RWPE2 (cell line): Measurements from ENCODE around the gene KCNA3.

ENCODE experiments used
- ATAC-seq: fragments of 200-7000 bp; cut with Tn5 transposase; 3 replicates; pipeline ENCODE4 v1.9.1; 2021; ENCODE audit warnings: low read depth
- DNase-seq: peaks from one replicate; pipeline ENCODE4 v3.0.0-alpha.2; 2020; ENCODE audit warnings: low spot score
- H3K27ac ChIP-seq: fragments of 450-650 bp; 2 replicates; pipeline ENCODE4 v1.5.1; 2017; ENCODE audit warnings: mild to moderate bottlenecking; ENCODE audit not compliant: poor library complexity, severe bottlenecking
- H3K27me3 ChIP-seq: fragments of 250-450 bp; sonication (Bioruptor Pico); 2 replicates; pipeline ENCODE4 v1.5.1; 2021; ENCODE audit warnings: mild to moderate bottlenecking, moderate library complexity; ENCODE audit not compliant: insufficient read depth, poor library complexity, severe bottlenecking
- H3K36me3 ChIP-seq: fragments of 250-450 bp; sonication (Bioruptor Pico); 2 replicates; pipeline ENCODE4 v1.5.1; 2020; ENCODE audit warnings: low read depth, mild to moderate bottlenecking, moderate library complexity
- H3K4me1 ChIP-seq: fragments of 250-450 bp; sonication (Bioruptor Pico); 2 replicates; pipeline ENCODE4 v1.5.1; 2021; ENCODE audit warnings: mild to moderate bottlenecking, moderate library complexity; ENCODE audit not compliant: insufficient read depth, poor library complexity, severe bottlenecking
- H3K4me3 ChIP-seq: fragments of 250-450 bp; sonication (Bioruptor Pico); 2 replicates; pipeline ENCODE4 v1.5.1; 2021; ENCODE audit warnings: mild to moderate bottlenecking, moderate library complexity; ENCODE audit not compliant: severe bottlenecking
- H3K9me3 ChIP-seq: fragments of 250-450 bp; sonication (Bioruptor Pico); 2 replicates; pipeline ENCODE4 v1.5.1; 2021; ENCODE audit warnings: mild to moderate bottlenecking, moderate library complexity; ENCODE audit not compliant: severe bottlenecking
- CTCF ChIP-seq: fragments of 450-650 bp; IDR thresholded peaks from one replicate; pipeline ENCODE4 v1.5.1; 2017; ENCODE audit warnings: mild to moderate bottlenecking, moderate library complexity; ENCODE audit not compliant: poor library complexity, severe bottlenecking

KCNA3 gene

GRCh38 chr1:110706621-110707020, 31.9 kb upstream of the KCNA3 start:
- no peaks in the 10 kb centered on the region for H3K4me1 ChIP-seq
- no peaks in the 10 kb centered on the region for H3K9me3 ChIP-seq
- H3K27me3 ChIP-seq, result no peaks in the 10 kb centered on the region
- ATAC-seq (no peak), DNase-seq (no peak)
- H3K4me3 ChIP-seq, result no peak overlapping the region
- no peaks in the 10 kb centered on the region for H3K36me3 ChIP-seq
- TF ChIP-seq CTCF, result no peak
- no peak overlapping the region for H3K27ac ChIP-seq

- no peak for ATAC-seq
- Histone ChIP-seq H3K27me3 (no peaks in the 10 kb centered on the region), H3K4me1 (no peaks in the 10 kb centered on the region), H3K36me3 (no peaks in the 10 kb centered on the region), H3K4me3 (no peak overlapping the region), H3K27ac (no peak overlapping the region), H3K9me3 (no peaks in the 10 kb centered on the region)
- no peak for DNase-seq
- TF ChIP-seq CTCF, result no peak
Measured at GRCh38 chr1:110702260-110702659, 27.5 kb upstream of the KCNA3 start.

GRCh38 chr1:110700767-110701166, 26.0 kb upstream of the KCNA3 start:
- H3K9me3 ChIP-seq, result no peaks in the 10 kb centered on the region
- TF ChIP-seq CTCF, result no peak
- H3K27ac ChIP-seq, result no peak overlapping the region
- no peaks in the 10 kb centered on the region for H3K4me1 ChIP-seq
- no peaks in the 10 kb centered on the region for H3K36me3 ChIP-seq
- H3K4me3 ChIP-seq, result no peak overlapping the region
- no peaks in the 10 kb centered on the region for H3K27me3 ChIP-seq
- ATAC-seq (no peak), DNase-seq (no peak)

- H3K4me3 ChIP-seq, result no peak overlapping the region
- no peaks in the 10 kb centered on the region for H3K9me3 ChIP-seq
- H3K27ac ChIP-seq, result no peak overlapping the region
- ATAC-seq, result no peak
- no peaks in the 10 kb centered on the region for H3K27me3 ChIP-seq
- H3K4me1 ChIP-seq, result no peaks in the 10 kb centered on the region
- H3K36me3 ChIP-seq, result no peaks in the 10 kb centered on the region
- no peak for DNase-seq
- no peak for TF ChIP-seq CTCF
Measured at GRCh38 chr1:110697606-110698005, 22.9 kb upstream of the KCNA3 start.

- H3K9me3 ChIP-seq, result no peaks in the 10 kb centered on the region
- H3K4me1 ChIP-seq, result no peaks in the 10 kb centered on the region
- no peaks in the 10 kb centered on the region for H3K36me3 ChIP-seq
- ATAC-seq, result no peak
- no peak overlapping the region for H3K4me3 ChIP-seq
- no peak overlapping the region for H3K27ac ChIP-seq
- H3K27me3 ChIP-seq, result no peaks in the 10 kb centered on the region
- no peak for DNase-seq
- TF ChIP-seq CTCF, result no peak
Measured at GRCh38 chr1:110696818-110697217, 22.1 kb upstream of the KCNA3 start.
